Measurements from ENCODE around the gene CASS4. TPM values are rescaled to one million over a fixed set of nuclear protein-coding genes. Genes with fewer than 3 reads are reported as not detected.
A peak's percentile ranks its signal among the peaks of the same experiment; 100 is the strongest.
"Not testable (repeated sequence)": the region's sequence is repeated elsewhere in the genome, so short reads cannot be mapped to it uniquely, and the experiment has no call there.

The CASS4 gene
- total and polyA plus RNA-seq, 9 of the 15 experiments (the other 6 are each of a cell fraction or from before 2014, with no cell fraction given), result 8.1 to 53.8 (median 26.7) TPM

- DNase-seq (ENCODE audit: extremely low read depth in 1 of 4, low spot score in 3 of 4); H4K20me1 ChIP-seq (replicated peaks; ENCODE audit: control insufficient read depth, insufficient read depth, low read length); H3K9me1 ChIP-seq (ENCODE audit: control insufficient read depth, insufficient read depth, low read length); FAIRE-seq; H3K9me3 ChIP-seq (replicated peaks; ENCODE audit: control insufficient read depth, insufficient read depth, low read depth, low read length); H3K27me3 ChIP-seq (ENCODE audit: control insufficient read depth in 2 of 2, insufficient read depth in 2 of 2, low read length in 2 of 2); CTCF ChIA-PET (ENCODE audit: low intra/inter-chr PET ratio); BruUV-seq (replicated peaks); in situ Hi-C loops (cut with MboI); ATAC-seq: not testable (repeated sequence)
- H2AFZ ChIP-seq (ENCODE audit: low read depth, low read length), result peak overlapping the region; percentile 66
- peaks cover 9 to 46% of the 10 kb centered on the region in 2 experiments for H3K4me1 ChIP-seq (replicated peaks in 1 of 2; ENCODE audit: control insufficient read depth in 2 of 2, insufficient read depth in 2 of 2, low read length in 2 of 2)
- H3K9ac ChIP-seq (ENCODE audit: insufficient read depth in 1 of 2, low read depth in 2 of 2, low read length in 2 of 2), result peak overlapping the region in 1 of 2 experiments; percentile 65; a peak in 2 of 4 replicates
- intact Hi-C loops (cut with micrococcal nuclease), result loop anchor here (5.0 kb wide), 1 partner anchor 56 kb away; the partner anchor contains the start of gene RTF2
- peak overlapping the region; percentile 99 for H3K4me2 ChIP-seq (ENCODE audit: insufficient read depth, low read length)
- H3K27ac ChIP-seq (ENCODE audit: extremely low read depth, low read depth, low read length), result peak overlapping the region; percentile 85
- H3K4me3 ChIP-seq, result peak overlapping the region; percentile 77
- POLR2A ChIA-PET, result interaction anchor here (0.9 to 5.1 kb wide), 9 partner anchors 12 to 57 kb away, joined by 3 to 72 read pairs (median 8); partner anchors contain the start of genes AURKA, CSTF1 and RTF2
- TF ChIP-seq CEBPB (tag; IDR thresholded peaks at IDR 0.05) (peak; percentile 51; the same call in 1 of the 2 replicates), BCOR (IDR thresholded peaks at IDR 0.05) (peak; percentile 11; the same call in 1 of the 2 replicates), ADNP (tag; IDR thresholded peaks at IDR 0.05) (peak; percentile 61; the same call in 1 of the 2 replicates), PKNOX1 (IDR thresholded peaks at IDR 0.05) (peak; percentile 5; the same call in 1 of the 2 replicates)
- H3K36me3 ChIP-seq (ENCODE audit: control insufficient read depth, insufficient read depth, low read length), result peaks cover 39% of the 10 kb centered on the region
- WGBS (ENCODE audit: insufficient coverage, low coverage, missing lambda C conversion rate), result 17% methylated on average over 7 of the region's 7 CpGs
- H3K79me2 ChIP-seq (ENCODE audit: control insufficient read depth, insufficient read depth, low read length), result peaks cover 72% of the 10 kb centered on the region
These were observed 773 bp upstream of the CASS4 start for GRCh38 chr20:56411287-56411686.

- no peaks in the 10 kb centered on the region; the same call in 1 of the 2 replicates for H4K20me1 ChIP-seq (replicated peaks; ENCODE audit: control insufficient read depth, insufficient read depth, low read length)
- ChIA-PET POLR2A (interaction anchor here (0.6 to 5.1 kb wide), 22 partner anchors 10 to 998 kb away, joined by 3 to 72 read pairs (median 4); partner anchors contain the start of genes AURKA, CSTF1, FAM210B and RTF2), CTCF (ENCODE audit: low intra/inter-chr PET ratio) (no interaction called here)
- H3K79me2 ChIP-seq (ENCODE audit: control insufficient read depth, insufficient read depth, low read length), result peaks cover 77% of the 10 kb centered on the region
- H3K4me2 ChIP-seq (ENCODE audit: insufficient read depth, low read length), result peak overlapping the region; percentile 99
- peaks cover 39% of the 10 kb centered on the region for H3K36me3 ChIP-seq (ENCODE audit: control insufficient read depth, insufficient read depth, low read length)
- no peak for DNase-seq (ENCODE audit: extremely low read depth in 1 of 4, low spot score in 3 of 4)
- H3K27me3 ChIP-seq (ENCODE audit: control insufficient read depth in 2 of 2, insufficient read depth in 2 of 2, low read length in 2 of 2), result no peaks in the 10 kb centered on the region
- no peak; the same call in 2 of the 3 replicates for ATAC-seq
- intact Hi-C loops (cut with micrococcal nuclease), result loop anchor here (1.0 to 5.0 kb wide), 4 partner anchors 16 to 55 kb away; partner anchors contain the start of genes AURKA, CSTF1 and RTF2
- FAIRE-seq, result no peak
- no TSS peak for BruUV-seq (replicated peaks)
- H3K4me1 ChIP-seq (replicated peaks in 1 of 2; ENCODE audit: control insufficient read depth in 2 of 2, insufficient read depth in 2 of 2, low read length in 2 of 2), result peaks cover 13 to 52% of the 10 kb centered on the region in 2 experiments
- peak overlapping the region; percentile 85 for H3K27ac ChIP-seq (ENCODE audit: extremely low read depth, low read depth, low read length)
- no peaks in the 10 kb centered on the region for H3K9me3 ChIP-seq (replicated peaks; ENCODE audit: control insufficient read depth, insufficient read depth, low read depth, low read length)
- peak overlapping the region; percentile 62 to 73; a peak in 3 of 4 replicates for H3K9ac ChIP-seq (ENCODE audit: insufficient read depth in 1 of 2, low read depth in 2 of 2, low read length in 2 of 2)
- H3K9me1 ChIP-seq (ENCODE audit: control insufficient read depth, insufficient read depth, low read length), result no peaks in the 10 kb centered on the region
- in situ Hi-C loops (cut with MboI), result no loop called here
- peak overlapping the region; percentile 62; the same call in 1 of the 2 replicates for H2AFZ ChIP-seq (ENCODE audit: low read depth, low read length)
- peak overlapping the region; percentile 77 for H3K4me3 ChIP-seq
- WGBS (ENCODE audit: insufficient coverage, low coverage, missing lambda C conversion rate), result 2% methylated on average over 7 of the region's 7 CpGs
- TF ChIP-seq NFRKB (IDR thresholded peaks at IDR 0.05; ENCODE audit: low read depth) (peak; percentile 59; the same call in 1 of the 2 replicates), HNRNPK (IDR thresholded peaks at IDR 0.05; ENCODE audit: low read depth, low read length, poor library complexity, severe bottlenecking) (no peak), ZNF740 (CRISPR knock-in tag; IDR thresholded peaks at IDR 0.05) (no peak), ZNF740 (tag; IDR thresholded peaks at IDR 0.05) (no peak), HDGF (IDR thresholded peaks at IDR 0.05) (no peak), ZNF589 (CRISPR knock-in tag; IDR thresholded peaks at IDR 0.05; ENCODE audit: low read depth) (0 out of 2 replicates have a peak, but pooled peaks have one; percentile 11), EHMT2 (IDR thresholded peaks at IDR 0.05) (no peak), RBM39 (optimal IDR thresholded peaks at IDR 0.05; ENCODE audit: low read depth, low read length) (no peak), CEBPG (CRISPR knock-in tag; IDR thresholded peaks at IDR 0.05) (no peak), CEBPG (tag; conservative IDR thresholded peaks at IDR 0.05 in 1 of 2, IDR thresholded peaks at IDR 0.05 in 1 of 2) (peak; percentile 68 to 70; a peak in 3 of 4 replicates), TAL1 (IDR thresholded peaks at IDR 0.05) (no peak)
These were observed 372 bp downstream of the CASS4 start for GRCh38 chr20:56412473-56412790.
